Measurements from ENCODE around the gene WWOX. TPM values are rescaled to one million over a fixed set of nuclear protein-coding genes. Genes with fewer than 3 reads are reported as not detected.

WWOX gene
- total RNA-seq, 4 donors from 2014 or later = 135 to 209 (median 159) TPM

DNA sequence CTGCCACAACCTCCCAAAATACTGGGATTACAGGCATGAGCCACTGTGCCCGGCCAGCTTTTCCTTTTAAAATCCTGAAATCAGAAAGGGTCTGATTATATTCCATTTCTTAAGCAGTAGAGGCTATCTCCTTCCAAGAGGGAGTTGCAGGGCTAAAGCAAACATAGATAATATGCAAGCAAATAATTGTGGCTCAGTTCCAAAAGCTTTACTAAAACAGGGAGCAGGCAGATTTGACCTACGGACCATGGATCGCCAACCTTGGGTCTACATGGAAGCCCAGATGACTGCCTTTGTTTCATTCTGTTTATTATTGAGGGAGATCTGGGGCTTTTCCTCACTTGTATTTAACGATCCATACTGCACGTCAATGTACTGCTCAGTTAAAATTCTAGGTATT lies 38.6 kb upstream of the WWOX start:
- TF ChIP-seq, protein P1, sequence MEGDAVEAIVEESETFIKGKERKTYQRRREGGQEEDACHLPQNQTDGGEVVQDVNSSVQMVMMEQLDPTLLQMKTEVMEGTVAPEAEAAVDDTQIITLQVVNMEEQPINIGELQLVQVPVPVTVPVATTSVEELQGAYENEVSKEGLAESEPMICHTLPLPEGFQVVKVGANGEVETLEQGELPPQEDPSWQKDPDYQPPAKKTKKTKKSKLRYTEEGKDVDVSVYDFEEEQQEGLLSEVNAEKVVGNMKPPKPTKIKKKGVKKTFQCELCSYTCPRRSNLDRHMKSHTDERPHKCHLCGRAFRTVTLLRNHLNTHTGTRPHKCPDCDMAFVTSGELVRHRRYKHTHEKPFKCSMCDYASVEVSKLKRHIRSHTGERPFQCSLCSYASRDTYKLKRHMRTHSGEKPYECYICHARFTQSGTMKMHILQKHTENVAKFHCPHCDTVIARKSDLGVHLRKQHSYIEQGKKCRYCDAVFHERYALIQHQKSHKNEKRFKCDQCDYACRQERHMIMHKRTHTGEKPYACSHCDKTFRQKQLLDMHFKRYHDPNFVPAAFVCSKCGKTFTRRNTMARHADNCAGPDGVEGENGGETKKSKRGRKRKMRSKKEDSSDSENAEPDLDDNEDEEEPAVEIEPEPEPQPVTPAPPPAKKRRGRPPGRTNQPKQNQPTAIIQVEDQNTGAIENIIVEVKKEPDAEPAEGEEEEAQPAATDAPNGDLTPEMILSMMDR (IDR thresholded peaks at IDR 0.05) = no peak
- TF ChIP-seq POLR2A (IDR thresholded peaks at IDR 0.05) = no peak
- Histone ChIP-seq H3K27ac (no peak overlapping the region), H3K27me3 (no peaks in the 10 kb centered on the region), H3K4me3 (replicated peaks in 1 of 3) (no peak overlapping the region), H3K4me1 (no peaks in the 10 kb centered on the region), H3K36me3 (no peaks in the 10 kb centered on the region), H3K9me3 (no peaks in the 10 kb centered on the region)
- intact Hi-C loops (cut with DNase I) = no loop called here
- WGBS, 2 donors = 82 to 94% methylated on average over 5 of the region's 5 CpGs
- DNase-seq = no peak

DNA sequence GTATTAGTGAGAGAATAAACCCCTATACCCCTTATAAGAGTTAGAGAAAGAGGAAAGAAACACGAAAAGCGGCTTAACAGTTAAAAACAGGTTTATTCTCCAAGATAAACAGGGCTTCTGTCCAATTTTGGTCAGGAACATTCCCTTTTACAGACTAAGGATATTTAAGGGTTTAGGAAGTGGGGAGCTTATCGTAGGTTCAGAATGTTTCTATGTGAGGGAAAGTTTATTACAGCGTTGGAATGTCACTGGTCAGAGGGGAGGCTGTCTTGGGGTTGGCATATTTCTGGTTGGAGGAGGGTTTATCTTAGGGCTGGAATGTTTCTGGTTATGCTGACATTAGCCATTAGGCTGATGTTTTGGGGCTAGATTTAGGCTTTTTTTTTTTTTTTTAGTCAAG lies 34.1 kb upstream of the WWOX start:
- no peak for TF ChIP-seq POLR2A (IDR thresholded peaks at IDR 0.05)
- TF ChIP-seq, protein P1 (IDR thresholded peaks at IDR 0.05) = no peak
- no peaks in the 10 kb centered on the region for H3K9me3 ChIP-seq
- intact Hi-C loops (cut with DNase I) = no loop called here
- H3K4me3 ChIP-seq (replicated peaks in 1 of 3) = no peak overlapping the region
- no peaks in the 10 kb centered on the region for H3K4me1 ChIP-seq
- no peaks in the 10 kb centered on the region for H3K36me3 ChIP-seq
- H3K27ac ChIP-seq = no peak overlapping the region
- WGBS, 2 donors = 55 to 64% methylated on average over 4 of the region's 4 CpGs
- no peaks in the 10 kb centered on the region for H3K27me3 ChIP-seq
- no peak for DNase-seq

DNA sequence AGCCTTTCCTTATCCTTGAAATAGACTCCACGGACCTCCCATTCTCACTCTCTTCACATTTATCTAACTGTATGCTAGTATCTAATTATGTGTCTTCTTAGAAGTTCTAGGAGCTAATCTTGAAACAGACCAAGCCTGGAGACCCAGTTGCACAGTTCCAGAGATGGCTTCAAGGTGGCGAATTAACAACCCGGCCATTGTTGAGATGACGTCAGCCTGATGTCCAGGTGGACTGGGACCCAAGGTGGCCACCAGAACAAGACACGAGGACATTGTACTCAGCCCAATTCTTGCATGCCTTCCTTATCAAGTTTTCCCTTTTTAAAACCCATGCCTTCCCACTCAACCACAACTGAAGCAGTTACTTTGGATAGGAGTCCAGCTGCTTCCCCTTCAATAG lies 29.5 kb upstream of the WWOX start:
- no peaks in the 10 kb centered on the region for H3K9me3 ChIP-seq
- intact Hi-C loops (cut with DNase I) = no loop called here
- H3K4me1 ChIP-seq = no peaks in the 10 kb centered on the region
- H3K36me3 ChIP-seq = no peaks in the 10 kb centered on the region
- no peak for TF ChIP-seq POLR2A (IDR thresholded peaks at IDR 0.05)
- TF ChIP-seq, protein P1 (IDR thresholded peaks at IDR 0.05) = no peak
- WGBS, 2 donors = 94 to 95% methylated on average over 5 of the region's 5 CpGs
- H3K4me3 ChIP-seq (replicated peaks in 1 of 3) = no peak overlapping the region
- no peak for DNase-seq
- H3K27me3 ChIP-seq = no peaks in the 10 kb centered on the region
- no peak overlapping the region for H3K27ac ChIP-seq

DNA sequence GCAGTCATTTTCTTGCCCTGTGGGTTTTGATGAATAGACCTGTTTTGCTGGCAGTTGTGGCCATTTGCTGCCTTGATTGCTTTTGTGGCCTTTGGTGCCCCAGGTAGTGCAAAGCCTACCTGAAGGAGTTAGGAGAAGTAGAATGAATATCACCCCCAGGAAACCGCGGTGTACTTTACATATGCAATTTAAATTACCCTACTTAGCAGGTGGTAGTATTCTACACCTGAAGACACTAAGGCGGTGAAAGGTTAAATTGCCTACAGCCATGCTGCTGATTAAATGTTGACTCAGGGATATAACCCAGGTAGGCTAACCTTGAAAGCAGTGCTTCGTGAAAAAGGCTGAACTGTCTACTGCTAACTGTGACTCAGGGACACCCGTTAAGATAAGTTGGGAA lies 27.2 kb upstream of the WWOX start:
- intact Hi-C loops (cut with DNase I) = no loop called here
- 37 to 38% methylated on average over 5 of the region's 5 CpGs for WGBS, 2 donors

DNA sequence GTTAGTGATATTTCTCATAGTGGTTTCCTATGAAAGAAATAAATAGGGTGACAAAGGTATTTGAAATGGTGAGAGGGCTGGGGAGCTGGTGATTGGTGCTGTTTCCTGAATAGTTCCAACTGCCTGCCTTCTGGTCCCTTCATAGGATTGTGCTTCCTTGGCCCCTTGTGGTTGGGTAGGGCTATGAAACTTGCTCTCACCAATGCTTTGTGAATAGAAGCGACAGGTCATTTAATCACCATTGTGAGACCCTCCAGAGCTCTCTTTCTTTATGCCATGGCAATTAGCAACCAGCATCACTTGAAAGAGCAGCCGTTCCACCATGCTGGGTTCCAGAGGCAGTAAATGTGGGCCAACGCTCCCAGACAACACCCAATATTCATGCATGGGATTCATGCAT lies 23.7 kb upstream of the WWOX start:
- WGBS, 2 donors = 74 to 93% methylated on average over 3 of the region's 3 CpGs
- no peaks in the 10 kb centered on the region for H3K9me3 ChIP-seq

More for the DNA sequence above, 27.2 kb upstream of the WWOX start:
- no peaks in the 10 kb centered on the region for H3K9me3 ChIP-seq
- H3K36me3 ChIP-seq = no peaks in the 10 kb centered on the region
- TF ChIP-seq POLR2A (IDR thresholded peaks at IDR 0.05) = no peak
- TF ChIP-seq, protein P1 (IDR thresholded peaks at IDR 0.05) = no peak
- H3K4me3 ChIP-seq (replicated peaks in 1 of 3) = no peak overlapping the region
- DNase-seq = no peak
- no peak overlapping the region for H3K27ac ChIP-seq
- no peaks in the 10 kb centered on the region for H3K27me3 ChIP-seq
- no peaks in the 10 kb centered on the region for H3K4me1 ChIP-seq

More for the DNA sequence above, 23.7 kb upstream of the WWOX start:
- no peak for TF ChIP-seq POLR2A (IDR thresholded peaks at IDR 0.05)
- TF ChIP-seq, protein P1 (IDR thresholded peaks at IDR 0.05) = no peak
- H3K4me3 ChIP-seq (replicated peaks in 1 of 3) = no peak overlapping the region
- no peaks in the 10 kb centered on the region for H3K36me3 ChIP-seq
- DNase-seq = no peak
- H3K27me3 ChIP-seq = no peaks in the 10 kb centered on the region
- no peak overlapping the region for H3K27ac ChIP-seq
- intact Hi-C loops (cut with DNase I) = no loop called here
- H3K4me1 ChIP-seq = no peaks in the 10 kb centered on the region

Data from thyroid gland (tissue), 4 donors.